Esophagus squamous epithelium (tissue), 5 donors: ENCODE results near the gene ZNF750. TPM values are rescaled to one million over a fixed set of nuclear protein-coding genes. Genes with fewer than 3 reads are reported as not detected.

Experiments
- DNase-seq: peaks from one replicate; lab custom pipeline; 2025; lab: John Stamatoyannopoulos, UW
- H3K27ac ChIP-seq, 4 donors: fragments of 200-600 bp; sonication (generic); one replicate each; pipeline ENCODE4 v1.5.1; 2016 to 2019; ENCODE audit warnings: mild to moderate bottlenecking in 1 of 4
- H3K27me3 ChIP-seq, 4 donors: fragments of 200-600 bp; sonication (generic); 1 replicate in 3 of 4; 2 replicates in 1 of 4; pipeline versions ENCODE4 v1.5.1 to v1.6.0; 2017 to 2021; ENCODE audit warnings: antibody characterized with exemption in 1 of 4
- H3K36me3 ChIP-seq, 3 donors: fragments of 200-600 bp; sonication (generic); one replicate each; pipeline ENCODE4 v1.5.1; 2016 to 2019
- H3K4me1 ChIP-seq, 3 donors: fragments of 200-600 bp; sonication (generic); one replicate each; pipeline ENCODE4 v1.5.1; 2017 to 2019
- H3K4me3 ChIP-seq, 4 donors: fragments of 200-600 bp; sonication (generic); 1 replicate in 3 of 4; 2 replicates in 1 of 4; pipeline ENCODE4 v1.5.1; 2016 to 2019; ENCODE audit warnings: mild to moderate bottlenecking in 2 of 4, moderate library complexity in 1 of 4
- H3K9me3 ChIP-seq, 3 donors: fragments of 200-600 bp; sonication (generic); one replicate each; pipeline ENCODE4 v1.5.1; 2016 to 2019
- POLR2A ChIP-seq, 4 donors: fragments of 450-650 bp; IDR thresholded peaks; one replicate each; pipeline ENCODE4 v1.6.1; 2017; ENCODE audit warnings: antibody characterized with exemption in 4 of 4, mild to moderate bottlenecking in 4 of 4, moderate library complexity in 3 of 4
- WGBS, 2 donors: methylation state at CpG; one replicate each; pipeline ENCODE4 v1.1.5; 2018; 5-methylcytosine and 5-hydroxymethylcytosine counted together
- intact Hi-C: fragments of 100-400 bp; cut with DNase I; formaldehyde crosslinking; loops from one replicate; pipeline ENCODE4 v1.15.0; 2022
- total RNA-seq, 4 donors: library from RNA; depleted of rRNA; stranded (reverse); fragments of >200 nt; gene quantifications; one replicate each; pipeline ENCODE4 v1.1.0, GENCODE V29; 2016
- TF ChIP-seq, protein P1 (sequence below), 6 experiments: fragments of 450-650 bp in 4 of 6; fragments of 200-600 bp in 2 of 6; sonication (generic) in 2 of 6; IDR thresholded peaks; one replicate each; pipeline ENCODE4 v1.5.1; 2016 to 2019; ENCODE audit warnings: antibody characterized with exemption in 6 of 6, mild to moderate bottlenecking in 4 of 6, moderate library complexity in 4 of 6
- donor health status: DM: yes; HTN: yes; CAD: no.

ZNF750 gene
- total RNA-seq, 4 donors from 2014 or later: 55.4 to 253 (median 96.8) TPM

DNA sequence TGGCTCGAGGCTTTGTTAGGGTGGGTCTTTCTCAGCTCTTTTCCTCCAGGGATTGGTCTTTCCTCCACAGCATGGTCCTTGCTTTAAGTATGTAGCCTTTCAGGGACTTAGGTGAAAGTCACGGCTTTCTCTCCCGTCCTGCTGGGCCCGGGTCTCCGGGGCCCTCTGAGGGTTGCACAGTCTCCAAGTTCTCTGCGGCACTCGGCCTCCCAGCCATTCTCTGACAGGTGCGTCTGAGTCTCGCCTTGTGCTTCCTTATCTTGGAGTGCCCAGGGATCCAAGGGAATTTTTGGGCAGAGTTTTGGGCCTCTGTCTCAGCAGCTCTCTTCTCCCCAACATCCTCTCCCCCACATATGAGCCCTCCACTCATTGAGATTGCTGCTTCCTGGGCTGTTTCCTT, 36.6 kb downstream of the ZNF750 start:
- Histone ChIP-seq H3K36me3 (peaks cover 0 to 67% (median 6%) of the 10 kb centered on the region in 3 donors), H3K4me1 (peaks cover 0 to 43% (median 0%) of the 10 kb centered on the region in 3 donors), H3K27ac (no peak overlapping the region), H3K9me3 (no peaks in the 10 kb centered on the region), H3K27me3 (no peaks in the 10 kb centered on the region), H3K4me3 (no peak overlapping the region)
- WGBS, 2 donors: 94% methylated on average over 9 of the region's 9 CpGs
- DNase-seq: no peak
- no peak for TF ChIP-seq POLR2A (IDR thresholded peaks at IDR 0.05)
- TF ChIP-seq, protein P1, sequence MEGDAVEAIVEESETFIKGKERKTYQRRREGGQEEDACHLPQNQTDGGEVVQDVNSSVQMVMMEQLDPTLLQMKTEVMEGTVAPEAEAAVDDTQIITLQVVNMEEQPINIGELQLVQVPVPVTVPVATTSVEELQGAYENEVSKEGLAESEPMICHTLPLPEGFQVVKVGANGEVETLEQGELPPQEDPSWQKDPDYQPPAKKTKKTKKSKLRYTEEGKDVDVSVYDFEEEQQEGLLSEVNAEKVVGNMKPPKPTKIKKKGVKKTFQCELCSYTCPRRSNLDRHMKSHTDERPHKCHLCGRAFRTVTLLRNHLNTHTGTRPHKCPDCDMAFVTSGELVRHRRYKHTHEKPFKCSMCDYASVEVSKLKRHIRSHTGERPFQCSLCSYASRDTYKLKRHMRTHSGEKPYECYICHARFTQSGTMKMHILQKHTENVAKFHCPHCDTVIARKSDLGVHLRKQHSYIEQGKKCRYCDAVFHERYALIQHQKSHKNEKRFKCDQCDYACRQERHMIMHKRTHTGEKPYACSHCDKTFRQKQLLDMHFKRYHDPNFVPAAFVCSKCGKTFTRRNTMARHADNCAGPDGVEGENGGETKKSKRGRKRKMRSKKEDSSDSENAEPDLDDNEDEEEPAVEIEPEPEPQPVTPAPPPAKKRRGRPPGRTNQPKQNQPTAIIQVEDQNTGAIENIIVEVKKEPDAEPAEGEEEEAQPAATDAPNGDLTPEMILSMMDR (IDR thresholded peaks at IDR 0.05): no peak
- intact Hi-C loops: no loop called here

DNA sequence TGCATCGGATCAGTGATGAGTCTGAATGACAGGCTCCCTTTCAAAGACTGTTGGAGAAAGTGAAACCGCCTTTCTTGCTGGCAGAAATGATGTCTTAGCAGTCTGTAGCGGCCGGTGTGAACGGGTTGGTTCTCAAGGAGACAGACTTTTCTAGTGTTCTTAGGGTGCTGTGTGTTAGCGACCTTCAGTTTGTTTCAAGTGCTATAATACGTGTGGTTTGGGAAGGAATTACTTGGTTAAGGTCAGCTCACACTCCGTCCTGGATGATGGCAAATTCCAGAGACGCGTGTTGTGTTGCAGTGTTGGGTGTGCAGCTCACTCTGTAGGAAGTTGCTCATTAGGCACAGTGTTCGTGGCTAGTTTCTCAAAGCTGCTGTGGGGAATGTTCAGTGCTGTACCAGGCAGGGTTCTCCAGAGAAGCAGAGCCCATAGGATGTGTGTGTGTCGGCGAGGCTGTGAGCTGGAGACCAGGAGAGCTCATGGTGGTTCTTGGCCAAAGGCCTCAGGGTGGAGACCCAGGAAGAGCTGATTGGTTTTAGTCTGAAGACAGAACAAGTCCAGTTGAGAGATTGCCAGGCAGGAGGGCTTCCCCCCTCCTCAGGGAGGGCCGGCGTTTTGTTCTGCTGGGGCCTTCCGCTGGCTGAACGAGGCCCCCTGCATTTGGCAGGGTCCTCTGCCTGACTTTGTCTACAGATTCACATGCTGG, 37.6 kb downstream of the ZNF750 start:
- Histone ChIP-seq H3K9me3 (no peaks in the 10 kb centered on the region), H3K27me3 (no peaks in the 10 kb centered on the region), H3K4me1 (peaks cover 0 to 34% (median 0%) of the 10 kb centered on the region in 3 donors), H3K36me3 (peaks cover 0 to 60% (median 6%) of the 10 kb centered on the region in 3 donors), H3K27ac (peak overlapping the region in 1 of 4 donors; percentile 14), H3K4me3 (no peak overlapping the region)
- DNase-seq: no peak
- 88 to 97% methylated on average over 6 to 11 of the region's 17 CpGs for WGBS, 2 donors
- intact Hi-C loops: no loop called here
- no peak for TF ChIP-seq POLR2A (IDR thresholded peaks at IDR 0.05)

DNA sequence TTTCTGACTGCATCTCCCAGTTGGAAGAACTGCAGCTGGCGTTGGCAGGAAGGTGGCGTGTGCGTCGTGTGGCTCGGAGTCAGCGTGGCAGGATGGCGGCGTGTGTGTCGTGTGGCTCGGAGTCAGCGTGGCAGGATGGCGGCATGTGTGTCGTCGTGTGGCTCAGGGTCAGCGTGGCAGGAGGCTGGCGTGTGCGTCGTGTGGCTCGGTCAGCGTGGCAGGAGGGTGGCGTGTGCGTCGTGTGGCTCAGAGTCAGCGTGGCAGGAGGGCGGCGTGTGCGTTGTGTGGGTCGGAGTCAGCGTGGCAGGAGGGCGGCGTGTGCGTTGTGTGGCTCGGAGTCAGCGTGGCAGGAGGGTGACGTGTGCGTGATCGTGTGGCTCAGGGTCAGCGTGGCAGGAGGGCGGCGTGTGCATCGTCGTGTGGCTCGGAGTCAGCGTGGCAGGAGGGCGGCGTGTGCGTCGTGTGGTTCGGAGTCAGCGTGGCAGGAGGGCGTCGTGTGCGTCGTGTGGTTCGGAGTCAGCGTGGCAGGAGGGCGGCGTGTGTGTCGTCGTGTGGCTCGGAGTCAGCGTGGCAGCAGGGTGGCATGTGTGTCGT, 38.3 kb downstream of the ZNF750 start:
- Histone ChIP-seq H3K27me3 (no peaks in the 10 kb centered on the region), H3K9me3 (no peaks in the 10 kb centered on the region), H3K36me3 (peaks cover 0 to 52% (median 6%) of the 10 kb centered on the region in 3 donors), H3K27ac (no peak overlapping the region), H3K4me3 (no peak overlapping the region), H3K4me1 (peaks cover 0 to 27% (median 0%) of the 10 kb centered on the region in 3 donors)
- WGBS, 2 donors: 94 to 96% methylated on average over 49 to 63 of the region's 63 CpGs
- no peak for TF ChIP-seq POLR2A (IDR thresholded peaks at IDR 0.05)
- TF ChIP-seq, protein P1 (IDR thresholded peaks at IDR 0.05): no peak
- no peak for DNase-seq
- intact Hi-C loops: no loop called here

DNA sequence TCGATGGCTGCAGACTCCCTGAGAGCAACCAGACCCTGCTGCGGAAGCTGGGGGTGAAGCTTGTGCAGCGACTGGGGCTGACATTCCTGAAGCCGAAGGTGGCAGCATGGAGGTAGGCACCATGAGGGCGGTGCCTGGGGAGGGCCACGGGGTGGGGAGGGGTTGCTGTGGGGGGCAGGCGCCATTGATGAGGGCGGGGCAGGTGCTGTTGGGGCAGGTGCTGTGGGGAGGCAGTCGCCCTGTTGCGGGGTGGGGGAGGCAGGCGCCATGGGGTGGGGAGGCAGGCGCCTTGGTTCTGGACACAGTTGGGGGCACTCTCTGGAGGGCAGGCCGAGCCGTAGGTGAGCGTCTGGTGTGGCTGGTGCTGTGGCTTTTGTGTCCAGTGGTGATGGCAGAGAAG, 38.9 kb downstream of the ZNF750 start:
- WGBS, 2 donors: 90 to 95% methylated on average over 3 to 5 of the region's 15 CpGs

DNA sequence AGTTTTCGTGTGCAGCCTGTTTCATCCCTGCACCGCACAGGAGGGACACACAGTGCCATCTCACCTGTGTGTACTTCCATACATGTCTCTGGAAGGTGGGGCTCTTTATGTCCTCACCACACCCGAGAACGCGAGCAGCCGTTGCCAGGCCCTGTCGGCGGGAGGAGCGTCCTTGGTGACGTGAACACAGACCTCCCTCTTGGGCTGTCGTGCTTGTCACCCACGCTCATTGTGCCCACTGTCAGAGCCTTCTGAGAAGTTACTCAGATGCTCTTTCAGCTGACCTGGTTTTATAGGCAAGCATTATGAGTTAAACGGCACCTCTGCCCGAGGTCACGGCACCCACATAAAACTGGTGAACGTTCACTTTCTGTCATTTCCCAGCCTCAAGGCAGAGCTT, 40.2 kb downstream of the ZNF750 start:
- Histone ChIP-seq H3K27ac (no peak overlapping the region), H3K27me3 (no peaks in the 10 kb centered on the region), H3K4me1 (peaks cover 3 to 25% (median 5%) of the 10 kb centered on the region in 3 donors), H3K9me3 (no peaks in the 10 kb centered on the region), H3K36me3 (peaks cover 0 to 48% (median 6%) of the 10 kb centered on the region in 3 donors), H3K4me3 (no peak overlapping the region)
- WGBS, 2 donors: 89 to 94% methylated on average over 9 to 16 of the region's 16 CpGs
- TF ChIP-seq, protein P1 (IDR thresholded peaks at IDR 0.05): no peak
- no peak for TF ChIP-seq POLR2A (IDR thresholded peaks at IDR 0.05)
- intact Hi-C loops: no loop called here
- no peak for DNase-seq

More for the DNA sequence above, 38.9 kb downstream of the ZNF750 start:
- Histone ChIP-seq H3K36me3 (peaks cover 0 to 49% (median 6%) of the 10 kb centered on the region in 3 donors), H3K4me3 (no peak overlapping the region), H3K27ac (no peak overlapping the region), H3K9me3 (no peaks in the 10 kb centered on the region), H3K27me3 (no peaks in the 10 kb centered on the region), H3K4me1 (peaks cover 0 to 25% (median 0%) of the 10 kb centered on the region in 3 donors)
- TF ChIP-seq, protein P1 (IDR thresholded peaks at IDR 0.05): no peak
- TF ChIP-seq POLR2A (IDR thresholded peaks at IDR 0.05): no peak
- no peak for DNase-seq
- intact Hi-C loops: no loop called here
